COLO668 (cell line): Measurements from ENCODE around the gene CHMP5.
"Not testable (repeated sequence)": the region's sequence is repeated elsewhere in the genome, so short reads cannot be mapped to it uniquely, and the experiment has no call there.

Source experiments
- DNase-seq: peaks from one replicate; lab custom pipeline; 2025; ENCODE audit not compliant: unreplicated experiment; lab: John Stamatoyannopoulos, UW

Gene CHMP5

GRCh38 chr9:33310748-33311147, 45.9 kb downstream of the CHMP5 start:
- DNase-seq = no peak

GRCh38 chr9:33311953-33312352, 47.1 kb downstream of the CHMP5 start:
- DNase-seq = no peak

- no peak for DNase-seq
Observed at GRCh38 chr9:33315371-33315770, 50.5 kb downstream of the CHMP5 start.

GRCh38 chr9:33317136-33317535, 52.3 kb downstream of the CHMP5 start:
- DNase-seq = not testable (repeated sequence)

- DNase-seq = no peak
Observed at GRCh38 chr9:33318225-33318624, 53.4 kb downstream of the CHMP5 start.

- DNase-seq = no peak
Observed at GRCh38 chr9:33318781-33319180, 53.9 kb downstream of the CHMP5 start.

- no peak for DNase-seq
Observed at GRCh38 chr9:33320230-33320567, 55.4 kb downstream of the CHMP5 start.

GRCh38 chr9:33320568-33321261, 55.9 kb downstream of the CHMP5 start:
- no peak for DNase-seq

- no peak for DNase-seq
Observed at GRCh38 chr9:33329117-33329563, 64.3 kb downstream of the CHMP5 start.

- DNase-seq = no peak
Observed at GRCh38 chr9:33329979-33330378, 65.1 kb downstream of the CHMP5 start.

GRCh38 chr9:33331377-33331891, 66.6 kb downstream of the CHMP5 start:
- DNase-seq = no peak
